Stimulated activated CD8-positive, alpha-beta memory T cell treated with anti-CD3 and anti-CD28 coated beads, Interleukin-12 subunit alpha, Interleukin-12 subunit beta, amount 100 ng/mL, for 24 hours (primary cell): ENCODE data around the gene NPHP1.
"Not testable (repeated sequence)": the region's sequence is repeated elsewhere in the genome, so short reads cannot be mapped to it uniquely, and the experiment has no call there.

Experiments
- DNase-seq: peaks from one replicate; pipeline ENCODE4 v3.0.0-alpha.2; 2020; ENCODE audit errors: extremely low read depth

NPHP1 gene

DNA sequence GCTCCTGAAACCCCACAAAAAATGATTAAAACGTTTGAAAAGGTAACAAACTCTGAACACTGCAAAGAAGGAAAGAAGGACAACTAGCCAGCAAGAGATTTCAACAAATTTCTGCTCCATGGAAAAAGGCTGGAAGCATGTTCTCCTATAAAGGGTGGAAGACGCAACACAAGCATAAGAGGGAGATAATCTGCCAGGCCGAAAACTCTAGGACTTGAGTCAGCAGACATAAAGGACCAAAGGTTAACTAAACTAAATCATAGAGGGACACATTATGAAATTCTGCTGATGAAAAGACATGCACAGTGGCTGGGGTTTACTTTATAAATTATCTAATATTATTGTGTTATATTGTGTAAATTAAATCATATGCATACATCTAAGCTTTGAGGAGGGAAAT, 6.8 kb downstream of the NPHP1 start:
- DNase-seq, result no peak

DNA sequence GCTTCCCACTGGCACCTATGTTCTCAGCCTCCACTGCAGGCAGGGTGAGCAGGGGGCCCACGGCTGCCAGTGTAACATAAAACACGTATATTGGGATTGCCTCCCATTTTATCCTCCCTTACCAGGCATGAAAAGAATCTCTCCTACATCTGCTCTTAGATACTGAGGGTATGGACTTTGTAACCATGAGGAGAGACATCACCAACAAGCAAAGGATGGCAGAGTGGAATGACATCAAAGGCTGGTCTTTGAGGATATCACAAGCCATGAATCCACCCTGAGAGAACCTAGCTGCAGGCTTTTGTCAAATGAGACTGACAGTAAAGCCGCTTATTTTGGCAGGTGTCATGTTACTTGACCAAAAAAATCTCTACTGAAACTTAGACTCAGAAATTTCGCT, 7.4 kb downstream of the NPHP1 start:
- DNase-seq, result no peak

DNA sequence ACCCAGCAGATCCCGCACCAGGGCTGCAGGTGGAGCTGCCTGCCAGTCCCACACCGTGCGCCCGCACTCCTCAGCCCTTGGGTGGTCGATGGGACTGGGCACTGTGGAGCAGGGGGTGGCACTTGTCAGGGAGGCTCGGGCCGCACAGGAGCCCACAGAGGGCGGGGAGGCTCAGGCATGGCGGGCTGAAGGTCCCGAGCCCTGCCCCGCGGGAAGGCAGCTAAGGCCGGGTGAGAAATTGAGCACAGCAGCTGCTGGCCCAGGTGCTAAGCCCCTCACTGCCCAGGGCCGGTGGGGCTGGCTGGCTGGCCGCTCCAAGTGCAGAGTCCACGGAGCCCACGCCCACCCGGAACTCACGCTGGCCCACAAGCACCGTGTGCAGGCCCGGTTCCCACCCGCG, 14.6 kb downstream of the NPHP1 start:
- not testable (repeated sequence) for DNase-seq

DNA sequence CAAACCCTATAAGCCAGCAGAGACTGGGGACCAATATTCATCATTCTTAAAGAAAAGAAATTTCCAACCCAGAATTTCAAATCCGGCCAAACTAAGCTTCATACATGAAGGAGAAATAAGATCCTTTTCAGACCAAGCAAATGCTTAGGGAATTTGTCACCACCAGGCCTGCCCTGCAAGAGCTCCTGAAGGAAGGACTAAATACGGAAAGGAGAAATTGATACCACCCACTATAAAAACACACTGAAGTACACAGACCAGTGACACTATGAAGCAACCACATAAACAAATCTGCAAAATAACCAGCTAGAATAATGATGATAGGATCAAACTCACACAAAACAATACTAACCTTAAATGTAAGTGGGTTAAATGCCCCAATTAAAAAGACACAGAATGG, 22.4 kb downstream of the NPHP1 start:
- no peak for DNase-seq

DNA sequence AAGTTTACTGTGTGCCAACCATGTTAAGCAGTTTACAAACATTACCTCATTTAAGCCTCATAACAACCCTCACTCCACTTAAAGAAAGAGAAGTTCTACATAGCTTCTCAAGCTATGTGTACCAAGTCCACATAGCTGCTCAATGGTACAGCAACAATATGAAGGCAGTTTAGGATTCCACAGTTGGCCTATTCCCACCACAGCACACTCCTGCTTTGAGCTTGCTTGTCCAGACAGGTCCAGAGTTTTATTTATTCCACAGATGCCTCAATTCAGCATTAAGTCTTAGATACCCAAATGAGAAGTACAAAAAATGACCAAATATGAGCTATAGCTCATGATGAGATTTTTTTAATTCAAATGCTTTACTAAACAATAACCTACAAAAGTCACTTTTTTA, 24.8 kb downstream of the NPHP1 start:
- DNase-seq, result no peak

GRCh38 chr2:110173523-110173922, 31.3 kb downstream of the NPHP1 start:
- no peak for DNase-seq

- no peak for DNase-seq
Measured at GRCh38 chr2:110172506-110172905, 32.3 kb downstream of the NPHP1 start.

- no peak for DNase-seq
Measured at GRCh38 chr2:110170102-110170501, 34.7 kb downstream of the NPHP1 start.

GRCh38 chr2:110167326-110168000, 37.4 kb downstream of the NPHP1 start:
- no peak for DNase-seq

DNA sequence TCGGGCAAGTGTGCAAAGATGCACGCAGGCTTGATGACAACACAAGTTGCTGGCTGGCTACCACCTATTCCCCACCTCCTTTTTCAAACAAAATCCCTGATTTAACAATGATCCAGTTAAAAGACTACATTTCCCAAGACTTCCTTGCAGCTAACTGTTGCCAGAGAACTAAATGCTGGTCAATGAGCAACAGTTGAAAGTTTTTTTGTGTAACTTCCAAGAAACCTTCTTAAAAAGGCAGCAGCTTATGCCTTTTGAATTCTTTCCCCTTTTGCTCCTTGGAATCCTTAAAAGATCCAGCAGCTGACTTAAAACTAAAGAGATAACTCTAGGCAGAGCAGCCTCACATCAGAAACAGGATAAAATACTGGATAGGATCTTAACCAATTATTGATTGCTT, 38.5 kb downstream of the NPHP1 start:
- DNase-seq, result no peak

DNA sequence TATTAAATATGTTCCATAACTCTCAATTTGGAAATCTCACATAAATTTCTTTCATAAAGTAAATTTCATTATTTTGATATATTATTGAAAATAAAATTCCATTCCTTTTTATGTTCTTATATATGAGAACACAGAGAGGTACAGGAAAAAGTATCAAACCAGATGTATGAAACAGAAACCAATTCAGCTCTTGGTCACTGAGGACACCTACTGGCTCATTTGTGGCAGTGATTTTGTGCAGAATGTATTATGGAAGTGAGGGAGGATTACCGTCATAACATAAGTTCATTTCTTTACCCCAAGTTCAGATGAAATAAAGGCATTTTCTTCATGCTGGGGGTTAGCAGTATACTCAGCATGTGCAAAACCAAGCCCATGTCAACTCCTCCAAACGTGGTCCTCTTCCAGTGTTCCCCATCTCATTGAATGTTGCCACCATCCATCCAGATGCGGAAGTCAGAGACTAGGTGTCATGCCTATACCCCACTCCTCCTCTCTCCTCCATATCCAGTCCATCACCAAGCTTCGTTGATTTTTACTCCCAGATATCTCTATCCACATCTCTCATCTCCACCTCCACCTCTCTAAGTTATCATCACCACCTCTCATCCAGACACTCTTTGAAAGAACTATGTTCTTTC, 47.5 kb downstream of the NPHP1 start:
- DNase-seq, result no peak

DNA sequence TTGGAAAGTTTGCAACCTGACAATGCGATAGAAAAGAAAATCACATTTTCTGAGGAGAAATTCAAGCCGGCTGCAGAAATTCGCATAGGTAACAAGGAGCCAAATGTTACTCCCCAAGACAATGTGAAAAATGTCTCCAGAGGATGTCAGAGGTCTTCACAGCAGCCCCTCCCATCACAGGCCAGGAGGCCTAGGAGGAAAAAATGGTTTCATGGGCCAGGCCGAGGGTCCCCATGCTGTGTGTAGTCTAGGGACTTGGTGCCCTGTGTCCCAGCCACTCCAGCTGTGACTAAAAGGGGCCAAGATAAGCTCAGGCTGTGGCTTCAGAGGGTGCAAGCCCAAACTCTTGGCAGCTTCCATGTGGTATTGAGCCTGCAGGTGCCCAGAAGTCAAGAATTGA, 50.0 kb downstream of the NPHP1 start:
- not testable (repeated sequence) for DNase-seq

GRCh38 chr2:110154188-110154587, 50.6 kb downstream of the NPHP1 start:
- DNase-seq, result not testable (repeated sequence)

GRCh38 chr2:110153416-110153815, 51.4 kb downstream of the NPHP1 start:
- no peak for DNase-seq

DNA sequence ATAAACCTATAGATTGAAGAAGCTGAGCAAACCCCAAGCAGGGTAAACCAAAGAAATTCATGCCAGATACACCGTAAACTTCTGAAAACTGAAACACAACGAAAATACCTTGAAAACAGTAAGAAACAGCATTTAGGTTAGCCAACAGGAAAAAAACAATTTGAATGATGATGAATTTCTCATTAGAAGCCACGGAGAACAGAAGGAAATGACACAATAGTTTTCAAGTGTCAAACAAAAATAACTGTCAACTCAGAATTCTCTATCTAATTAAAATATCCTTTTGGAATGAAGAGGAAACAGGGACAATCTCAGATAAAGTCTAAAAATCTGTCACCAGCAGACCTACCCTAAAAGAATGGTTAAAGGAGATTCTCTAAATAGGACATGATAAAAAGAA, 51.9 kb downstream of the NPHP1 start:
- no peak for DNase-seq

DNA sequence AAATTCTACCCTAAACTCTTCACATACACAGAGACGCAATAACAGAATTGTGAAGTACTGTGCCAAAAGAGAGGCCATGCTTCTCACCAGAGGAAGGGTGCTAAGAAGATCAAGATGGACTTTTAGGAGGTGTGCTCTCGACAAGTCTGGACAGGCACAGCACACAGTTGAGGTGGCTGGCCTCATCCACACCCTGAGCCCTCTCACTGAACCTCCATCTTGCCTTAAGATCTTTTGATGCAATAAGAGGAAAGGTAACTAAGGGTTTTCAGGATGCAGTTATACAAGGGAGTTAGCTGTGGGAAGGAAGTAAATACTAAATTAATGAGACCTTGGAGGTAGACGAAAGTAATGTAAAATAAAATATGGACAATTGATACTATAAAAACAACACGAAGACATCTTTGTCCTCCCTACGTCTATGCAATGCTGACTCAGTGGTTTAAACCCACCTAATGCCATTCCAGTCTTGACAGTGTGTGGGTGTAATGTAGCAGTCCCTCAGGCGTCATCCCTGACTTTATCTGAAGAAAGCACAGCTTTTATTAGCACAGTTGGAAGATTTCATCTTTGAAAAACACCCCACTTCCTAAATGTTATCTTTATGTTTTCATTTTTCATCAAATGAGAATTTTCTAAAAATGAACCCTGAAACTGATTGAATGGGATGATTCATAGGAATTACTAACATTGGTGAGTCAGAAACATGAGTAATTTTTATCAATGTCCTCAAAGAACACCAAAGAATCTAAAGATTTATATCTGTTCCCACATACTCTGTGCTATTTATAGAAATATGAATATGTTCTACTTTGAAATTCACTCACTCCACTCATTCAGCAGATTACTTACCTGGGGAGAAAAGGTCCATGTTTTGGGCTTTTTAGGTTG, 55.2 kb downstream of the NPHP1 start:
- no peak for DNase-seq

- DNase-seq, result no peak
Measured at GRCh38 chr2:110146945-110147332, 57.9 kb downstream of the NPHP1 start.

GRCh38 chr2:110146183-110146944, 58.4 kb downstream of the NPHP1 start:
- DNase-seq, result no peak

DNA sequence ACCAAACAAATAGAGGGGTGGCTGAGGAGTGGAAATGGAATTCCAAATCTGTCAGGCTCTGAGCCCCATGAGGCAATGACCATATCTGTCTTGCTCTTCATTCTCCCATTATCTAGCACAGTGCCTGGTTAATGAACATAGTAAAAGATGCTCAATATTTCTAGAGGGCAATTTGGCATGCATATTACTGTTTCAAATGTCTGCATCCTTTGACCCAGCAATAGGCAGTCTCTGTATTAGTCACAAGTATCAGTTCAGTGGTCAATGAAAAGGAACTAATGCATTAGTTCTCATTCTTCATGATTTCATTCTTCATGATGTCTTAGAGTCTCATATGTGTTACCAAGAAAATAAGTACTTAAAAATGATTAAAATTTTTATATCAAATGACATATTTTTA, 60.8 kb downstream of the NPHP1 start:
- DNase-seq, result no peak

- DNase-seq, result no peak
Measured at GRCh38 chr2:110140401-110140800, 64.4 kb downstream of the NPHP1 start.

DNA sequence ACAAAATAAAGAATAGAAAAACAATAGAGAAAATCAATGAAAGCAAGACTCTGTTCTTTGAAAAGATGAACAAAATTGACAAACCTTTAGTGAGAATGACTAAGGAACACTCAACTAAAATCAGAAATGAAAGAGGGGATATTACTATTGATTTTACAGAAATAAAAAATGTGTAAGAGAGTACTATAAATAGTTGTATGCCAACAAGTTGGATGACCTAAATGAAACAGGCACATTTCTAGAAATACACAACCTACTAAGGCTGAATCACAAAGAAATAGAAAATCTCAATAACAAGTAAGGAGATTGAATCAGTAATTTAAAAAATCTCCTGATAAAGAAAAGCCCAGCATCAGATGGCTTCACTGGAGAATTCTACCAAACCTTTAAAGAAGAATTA, 70.8 kb downstream of the NPHP1 start:
- no peak for DNase-seq

- no peak for DNase-seq
Measured at GRCh38 chr2:110131166-110131565, 73.6 kb downstream of the NPHP1 start.
